Measurements from ENCODE around the gene RBMS3. TPM values are rescaled to one million over a fixed set of nuclear protein-coding genes. Genes with fewer than 3 reads are reported as not detected.
"Not testable (repeated sequence)": the region's sequence is repeated elsewhere in the genome, so short reads cannot be mapped to it uniquely, and the experiment has no call there.

The RBMS3 gene
- total RNA-seq, 4 donors from 2014 or later: 3.8 to 18.7 (median 14.6) TPM

DNA sequence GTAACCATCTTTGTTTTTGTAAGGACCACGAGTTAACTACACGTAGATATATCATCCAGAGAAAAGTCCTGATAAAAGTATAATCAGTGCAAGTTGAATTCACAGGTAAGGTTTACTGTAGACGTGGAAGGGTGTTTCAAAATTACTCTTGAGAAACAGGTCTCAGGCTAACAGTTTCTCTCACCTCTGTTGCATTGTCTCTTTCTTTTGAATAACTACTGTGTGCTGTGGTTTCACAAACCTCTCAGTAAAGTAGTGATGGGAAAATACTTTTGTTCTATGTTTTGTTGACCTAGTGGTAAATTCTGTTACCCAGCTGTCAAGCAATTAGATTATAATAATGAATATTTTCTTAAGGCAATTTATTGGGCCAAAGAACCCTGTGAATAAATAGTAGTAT is 75.2 kb downstream of the RBMS3 start:
- Histone ChIP-seq H3K27ac (no peak overlapping the region), H3K27me3 (no peaks in the 10 kb centered on the region), H3K36me3 (no peaks in the 10 kb centered on the region), H3K4me3 (no peak overlapping the region), H3K4me1 (peaks cover 0 to 7% (median 0%) of the 10 kb centered on the region in 4 donors), H3K9me3 (no peaks in the 10 kb centered on the region)
- in situ Hi-C loops (cut with MboI; ENCODE audit: low pct_ligation_motif_present in 1 of 4, low pct_unique_long_range_greater_than_20kb in 1 of 4, low sequenced_read_pairs in 3 of 4) (no loop called here), intact Hi-C loops (cut with DNase I; ENCODE audit: low total_unique reads) (no loop called here)
- whole genome bisulfite sequencing, 2 donors (ENCODE audit: low coverage in 1 of 2): 74 to 83% methylated on average over 3 of the region's 3 CpGs
- DNase-seq: no peak
- TF ChIP-seq, protein P1, sequence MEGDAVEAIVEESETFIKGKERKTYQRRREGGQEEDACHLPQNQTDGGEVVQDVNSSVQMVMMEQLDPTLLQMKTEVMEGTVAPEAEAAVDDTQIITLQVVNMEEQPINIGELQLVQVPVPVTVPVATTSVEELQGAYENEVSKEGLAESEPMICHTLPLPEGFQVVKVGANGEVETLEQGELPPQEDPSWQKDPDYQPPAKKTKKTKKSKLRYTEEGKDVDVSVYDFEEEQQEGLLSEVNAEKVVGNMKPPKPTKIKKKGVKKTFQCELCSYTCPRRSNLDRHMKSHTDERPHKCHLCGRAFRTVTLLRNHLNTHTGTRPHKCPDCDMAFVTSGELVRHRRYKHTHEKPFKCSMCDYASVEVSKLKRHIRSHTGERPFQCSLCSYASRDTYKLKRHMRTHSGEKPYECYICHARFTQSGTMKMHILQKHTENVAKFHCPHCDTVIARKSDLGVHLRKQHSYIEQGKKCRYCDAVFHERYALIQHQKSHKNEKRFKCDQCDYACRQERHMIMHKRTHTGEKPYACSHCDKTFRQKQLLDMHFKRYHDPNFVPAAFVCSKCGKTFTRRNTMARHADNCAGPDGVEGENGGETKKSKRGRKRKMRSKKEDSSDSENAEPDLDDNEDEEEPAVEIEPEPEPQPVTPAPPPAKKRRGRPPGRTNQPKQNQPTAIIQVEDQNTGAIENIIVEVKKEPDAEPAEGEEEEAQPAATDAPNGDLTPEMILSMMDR (IDR thresholded peaks at IDR 0.05): no peak
- TF ChIP-seq POLR2A (IDR thresholded peaks at IDR 0.05) (no peak), EP300 (IDR thresholded peaks at IDR 0.05; ENCODE audit: low read depth) (no peak)

DNA sequence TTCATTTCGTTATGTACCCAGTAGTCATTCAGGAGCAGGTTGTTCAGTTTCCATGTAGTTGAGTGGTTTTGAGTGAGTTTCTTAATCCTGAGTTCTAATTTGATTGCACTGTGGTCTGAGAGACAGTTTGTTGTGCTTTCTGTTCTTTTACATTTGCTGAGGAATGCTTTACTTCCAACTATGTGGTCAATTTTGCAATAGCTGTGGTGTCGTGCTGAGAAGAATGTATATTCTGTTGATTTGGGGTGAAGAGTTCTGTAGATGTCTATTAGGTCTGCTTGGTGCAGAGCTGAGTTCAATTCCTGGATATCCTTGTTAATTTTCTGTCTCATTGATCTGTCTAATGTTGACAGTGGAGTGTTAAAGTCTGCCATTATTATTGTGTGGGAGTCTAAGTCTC is 79.4 kb downstream of the RBMS3 start:
- H3K4me1 ChIP-seq; H3K36me3 ChIP-seq; DNase-seq; intact Hi-C loops (cut with DNase I; ENCODE audit: low total_unique reads); in situ Hi-C loops (cut with MboI; ENCODE audit: low pct_ligation_motif_present in 1 of 4, low pct_unique_long_range_greater_than_20kb in 1 of 4, low sequenced_read_pairs in 3 of 4); H3K4me3 ChIP-seq; H3K27ac ChIP-seq; H3K27me3 ChIP-seq; H3K9me3 ChIP-seq: not testable (repeated sequence)
- 70 to 78% methylated on average over 2 of the region's 2 CpGs for WGBS, 2 donors (ENCODE audit: low coverage in 1 of 2)

GRCh38 chr3:29363110-29363509 is 82.2 kb downstream of the RBMS3 start:
- no peaks in the 10 kb centered on the region for H3K4me1 ChIP-seq
- no peaks in the 10 kb centered on the region for H3K27me3 ChIP-seq
- H3K9me3 ChIP-seq: no peaks in the 10 kb centered on the region
- no peak overlapping the region for H3K27ac ChIP-seq
- no peak overlapping the region for H3K4me3 ChIP-seq
- intact Hi-C loops (cut with DNase I; ENCODE audit: low total_unique reads): no loop called here
- DNase-seq: no peak
- H3K36me3 ChIP-seq: no peaks in the 10 kb centered on the region
- TF ChIP-seq, protein P1 (IDR thresholded peaks at IDR 0.05): no peak
- in situ Hi-C loops (cut with MboI; ENCODE audit: low pct_ligation_motif_present in 1 of 4, low pct_unique_long_range_greater_than_20kb in 1 of 4, low sequenced_read_pairs in 3 of 4): no loop called here
- 59 to 82% methylated on average over 2 of the region's 2 CpGs for WGBS, 2 donors (ENCODE audit: low coverage in 1 of 2)

GRCh38 chr3:29370021-29370420 is 89.2 kb downstream of the RBMS3 start:
- no peaks in the 10 kb centered on the region for H3K27me3 ChIP-seq
- H3K4me1 ChIP-seq: peaks cover 0 to 6% (median 0%) of the 10 kb centered on the region in 4 donors
- intact Hi-C loops (cut with DNase I; ENCODE audit: low total_unique reads): no loop called here
- no peak overlapping the region for H3K27ac ChIP-seq
- TF ChIP-seq EP300 (IDR thresholded peaks at IDR 0.05; ENCODE audit: low read depth) (no peak), POLR2A (IDR thresholded peaks at IDR 0.05) (no peak), POLR2AphosphoS5 (IDR thresholded peaks at IDR 0.05) (no peak)
- TF ChIP-seq, protein P1 (IDR thresholded peaks at IDR 0.05): no peak
- H3K36me3 ChIP-seq: no peaks in the 10 kb centered on the region
- H3K4me3 ChIP-seq: no peak overlapping the region
- 70 to 79% methylated on average over 4 of the region's 4 CpGs for WGBS, 2 donors (ENCODE audit: low coverage in 1 of 2)
- H3K9me3 ChIP-seq: no peaks in the 10 kb centered on the region
- in situ Hi-C loops (cut with MboI; ENCODE audit: low pct_ligation_motif_present in 1 of 4, low pct_unique_long_range_greater_than_20kb in 1 of 4, low sequenced_read_pairs in 3 of 4): no loop called here
- no peak for DNase-seq
